RWPE2 (cell line): ENCODE results near the gene PIK3CB.
"Not testable (repeated sequence)": the region's sequence is repeated elsewhere in the genome, so short reads cannot be mapped to it uniquely, and the experiment has no call there.

ENCODE experiments used
- ATAC-seq: fragments of 200-7000 bp; cut with Tn5 transposase; 3 replicates; pipeline ENCODE4 v1.9.1; 2021; ENCODE audit warnings: low read depth
- DNase-seq: peaks from one replicate; pipeline ENCODE4 v3.0.0-alpha.2; 2020; ENCODE audit warnings: low spot score
- H3K27ac ChIP-seq: fragments of 450-650 bp; 2 replicates; pipeline ENCODE4 v1.5.1; 2017; ENCODE audit warnings: mild to moderate bottlenecking; ENCODE audit not compliant: poor library complexity, severe bottlenecking
- H3K27me3 ChIP-seq: fragments of 250-450 bp; sonication (Bioruptor Pico); 2 replicates; pipeline ENCODE4 v1.5.1; 2021; ENCODE audit warnings: mild to moderate bottlenecking, moderate library complexity; ENCODE audit not compliant: insufficient read depth, poor library complexity, severe bottlenecking
- H3K36me3 ChIP-seq: fragments of 250-450 bp; sonication (Bioruptor Pico); 2 replicates; pipeline ENCODE4 v1.5.1; 2020; ENCODE audit warnings: low read depth, mild to moderate bottlenecking, moderate library complexity
- H3K4me1 ChIP-seq: fragments of 250-450 bp; sonication (Bioruptor Pico); 2 replicates; pipeline ENCODE4 v1.5.1; 2021; ENCODE audit warnings: mild to moderate bottlenecking, moderate library complexity; ENCODE audit not compliant: insufficient read depth, poor library complexity, severe bottlenecking
- H3K4me3 ChIP-seq: fragments of 250-450 bp; sonication (Bioruptor Pico); 2 replicates; pipeline ENCODE4 v1.5.1; 2021; ENCODE audit warnings: mild to moderate bottlenecking, moderate library complexity; ENCODE audit not compliant: severe bottlenecking
- H3K9me3 ChIP-seq: fragments of 250-450 bp; sonication (Bioruptor Pico); 2 replicates; pipeline ENCODE4 v1.5.1; 2021; ENCODE audit warnings: mild to moderate bottlenecking, moderate library complexity; ENCODE audit not compliant: severe bottlenecking
- CTCF ChIP-seq: fragments of 450-650 bp; IDR thresholded peaks from one replicate; pipeline ENCODE4 v1.5.1; 2017; ENCODE audit warnings: mild to moderate bottlenecking, moderate library complexity; ENCODE audit not compliant: poor library complexity, severe bottlenecking

Gene PIK3CB

GRCh38 chr3:138687236-138687635 is 147.5 kb downstream of the PIK3CB start:
- Histone ChIP-seq H3K4me3 (no peak overlapping the region), H3K36me3 (peaks cover 9% of the 10 kb centered on the region), H3K27me3 (no peaks in the 10 kb centered on the region), H3K4me1 (peaks cover 9% of the 10 kb centered on the region), H3K9me3 (peaks cover 2% of the 10 kb centered on the region), H3K27ac (peak overlapping the region; percentile 20)
- no peak for DNase-seq
- peak; percentile 33; the same call in 2 of the 3 replicates for ATAC-seq
- TF ChIP-seq CTCF, result no peak

GRCh38 chr3:138686771-138687221 is 147.9 kb downstream of the PIK3CB start:
- H3K27ac ChIP-seq, result peak overlapping the region; percentile 20
- TF ChIP-seq CTCF, result no peak

GRCh38 chr3:138684396-138684795 is 150.3 kb downstream of the PIK3CB start:
- H3K4me1 ChIP-seq, result peaks cover 9% of the 10 kb centered on the region
- no peak for ATAC-seq
- no peak for TF ChIP-seq CTCF

More at GRCh38 chr3:138686771-138687221, 147.9 kb downstream of the PIK3CB start:
- no peaks in the 10 kb centered on the region for H3K27me3 ChIP-seq
- H3K9me3 ChIP-seq, result peaks cover 2% of the 10 kb centered on the region
- peaks cover 14% of the 10 kb centered on the region for H3K36me3 ChIP-seq
- H3K4me3 ChIP-seq, result no peak overlapping the region
- peaks cover 9% of the 10 kb centered on the region for H3K4me1 ChIP-seq
- DNase-seq (no peak), ATAC-seq (peak; percentile 57)

GRCh38 chr3:138682648-138683047 is 152.1 kb downstream of the PIK3CB start:
- ATAC-seq (no peak), DNase-seq (no peak)
- no peak overlapping the region for H3K4me3 ChIP-seq
- peaks cover 17% of the 10 kb centered on the region for H3K36me3 ChIP-seq
- no peak overlapping the region for H3K27ac ChIP-seq
- TF ChIP-seq CTCF, result no peak
- H3K27me3 ChIP-seq, result no peaks in the 10 kb centered on the region
- peaks cover 9% of the 10 kb centered on the region for H3K4me1 ChIP-seq
- peaks cover under 1% of the 10 kb centered on the region for H3K9me3 ChIP-seq

More at GRCh38 chr3:138684396-138684795, 150.3 kb downstream of the PIK3CB start:
- DNase-seq, result no peak
- peaks cover 2% of the 10 kb centered on the region for H3K9me3 ChIP-seq
- H3K27me3 ChIP-seq, result no peaks in the 10 kb centered on the region
- peaks cover 18% of the 10 kb centered on the region for H3K36me3 ChIP-seq
- no peak overlapping the region for H3K27ac ChIP-seq
- H3K4me3 ChIP-seq, result no peak overlapping the region

GRCh38 chr3:138681463-138682220 is 153.1 kb downstream of the PIK3CB start:
- no peak for ATAC-seq
- TF ChIP-seq CTCF, result no peak
- Histone ChIP-seq H3K4me3 (no peak overlapping the region), H3K9me3 (no peaks in the 10 kb centered on the region), H3K36me3 (peaks cover 16% of the 10 kb centered on the region), H3K4me1 (peaks cover 4% of the 10 kb centered on the region), H3K27me3 (no peaks in the 10 kb centered on the region), H3K27ac (no peak overlapping the region)
- DNase-seq, result no peak

- not testable (repeated sequence) for ATAC-seq, H3K4me3 ChIP-seq, H3K27me3 ChIP-seq, H3K4me1 ChIP-seq, H3K27ac ChIP-seq, DNase-seq, H3K9me3 ChIP-seq
- peaks cover 18% of the 10 kb centered on the region for H3K36me3 ChIP-seq
These were observed 153.8 kb downstream of the PIK3CB start for GRCh38 chr3:138680974-138681373.
